ENCODE data around the gene LTF. TPM values are rescaled to one million over a fixed set of nuclear protein-coding genes. Genes with fewer than 3 reads are reported as not detected.

The LTF gene
- total and polyA plus RNA-seq, 9 of the 15 experiments (the other 6 are each of a cell fraction or from before 2014, with no cell fraction given) = 0.07 TPM; not detected in 8

- TF ChIP-seq CBX5 (IDR thresholded peaks at IDR 0.05; ENCODE audit: borderline replicate concordance, low read depth) = no peak
These were observed 29.5 kb downstream of the LTF start (continued) for GRCh38 chr3:46435081-46435726.

DNA sequence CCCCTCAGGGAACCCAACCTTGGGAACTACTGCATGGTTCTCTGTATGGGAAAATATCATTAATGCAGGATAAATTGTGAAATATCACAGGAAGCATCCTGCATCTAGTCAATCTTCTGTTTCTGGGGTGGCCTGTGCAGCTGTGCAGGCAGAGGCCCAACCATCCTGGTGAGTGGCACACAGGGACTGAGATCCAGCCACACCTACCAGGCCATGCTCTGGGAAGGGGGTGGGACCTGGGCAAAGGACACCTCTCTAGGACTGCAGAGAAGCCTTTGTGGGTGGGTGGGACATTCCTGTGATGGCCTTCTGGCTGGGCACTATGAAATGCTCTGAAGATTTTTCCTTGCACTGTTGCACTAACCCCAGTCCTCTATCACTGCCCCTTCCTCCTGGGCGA, 30.9 kb downstream of the LTF start:
- Histone ChIP-seq H3K27me3 (ENCODE audit: control insufficient read depth in 2 of 2, insufficient read depth in 2 of 2, low read length in 2 of 2) (peaks cover 2 to 17% of the 10 kb centered on the region in 2 experiments; a peak in 3 of 5 replicates), H2AFZ (ENCODE audit: low read depth, low read length) (no peak overlapping the region), H3K36me3 (ENCODE audit: control insufficient read depth, insufficient read depth, low read length) (no peaks in the 10 kb centered on the region), H3K4me1 (replicated peaks in 1 of 2; ENCODE audit: control insufficient read depth in 2 of 2, insufficient read depth in 2 of 2, low read length in 2 of 2) (peaks cover 0 to 11% of the 10 kb centered on the region in 2 experiments; a peak in 3 of 5 replicates), H3K4me3 (no peak overlapping the region), H3K9me3 (replicated peaks; ENCODE audit: control insufficient read depth, insufficient read depth, low read depth, low read length) (0 out of 2 replicates have a peak, but pooled peaks cover 2% of the 10 kb centered on the region), H3K4me2 (ENCODE audit: insufficient read depth, low read length) (no peak overlapping the region), H3K79me2 (ENCODE audit: control insufficient read depth, insufficient read depth, low read length) (no peaks in the 10 kb centered on the region), H4K20me1 (replicated peaks; ENCODE audit: control insufficient read depth, insufficient read depth, low read length) (no peaks in the 10 kb centered on the region), H3K9ac (ENCODE audit: insufficient read depth in 1 of 2, low read depth in 2 of 2, low read length in 2 of 2) (no peak overlapping the region), H3K9me1 (ENCODE audit: control insufficient read depth, insufficient read depth, low read length) (no peaks in the 10 kb centered on the region), H3K27ac (ENCODE audit: extremely low read depth, low read depth, low read length) (no peak overlapping the region)
- BruUV-seq (replicated peaks) = no TSS peak
- FAIRE-seq (no peak), DNase-seq (ENCODE audit: extremely low read depth in 1 of 4, low spot score in 3 of 4) (no peak), ATAC-seq (no peak)
- POLR2A ChIA-PET = interaction anchor here (1.2 kb wide), 1 partner anchor 18 kb away, joined by 3 read pairs; no protein-coding TSS in a partner anchor
- CTCF ChIA-PET (ENCODE audit: low intra/inter-chr PET ratio) = interaction anchor here (0.7 kb wide), 1 partner anchor 55 kb away, joined by 3 read pairs; no protein-coding TSS in a partner anchor
- in situ Hi-C loops (cut with MboI) = no loop called here
- intact Hi-C loops (cut with micrococcal nuclease) = no loop called here
- WGBS (ENCODE audit: insufficient coverage, low coverage, missing lambda C conversion rate) = 0% methylated on average over 1 of the region's 1 CpG
- TF ChIP-seq, protein P1, sequence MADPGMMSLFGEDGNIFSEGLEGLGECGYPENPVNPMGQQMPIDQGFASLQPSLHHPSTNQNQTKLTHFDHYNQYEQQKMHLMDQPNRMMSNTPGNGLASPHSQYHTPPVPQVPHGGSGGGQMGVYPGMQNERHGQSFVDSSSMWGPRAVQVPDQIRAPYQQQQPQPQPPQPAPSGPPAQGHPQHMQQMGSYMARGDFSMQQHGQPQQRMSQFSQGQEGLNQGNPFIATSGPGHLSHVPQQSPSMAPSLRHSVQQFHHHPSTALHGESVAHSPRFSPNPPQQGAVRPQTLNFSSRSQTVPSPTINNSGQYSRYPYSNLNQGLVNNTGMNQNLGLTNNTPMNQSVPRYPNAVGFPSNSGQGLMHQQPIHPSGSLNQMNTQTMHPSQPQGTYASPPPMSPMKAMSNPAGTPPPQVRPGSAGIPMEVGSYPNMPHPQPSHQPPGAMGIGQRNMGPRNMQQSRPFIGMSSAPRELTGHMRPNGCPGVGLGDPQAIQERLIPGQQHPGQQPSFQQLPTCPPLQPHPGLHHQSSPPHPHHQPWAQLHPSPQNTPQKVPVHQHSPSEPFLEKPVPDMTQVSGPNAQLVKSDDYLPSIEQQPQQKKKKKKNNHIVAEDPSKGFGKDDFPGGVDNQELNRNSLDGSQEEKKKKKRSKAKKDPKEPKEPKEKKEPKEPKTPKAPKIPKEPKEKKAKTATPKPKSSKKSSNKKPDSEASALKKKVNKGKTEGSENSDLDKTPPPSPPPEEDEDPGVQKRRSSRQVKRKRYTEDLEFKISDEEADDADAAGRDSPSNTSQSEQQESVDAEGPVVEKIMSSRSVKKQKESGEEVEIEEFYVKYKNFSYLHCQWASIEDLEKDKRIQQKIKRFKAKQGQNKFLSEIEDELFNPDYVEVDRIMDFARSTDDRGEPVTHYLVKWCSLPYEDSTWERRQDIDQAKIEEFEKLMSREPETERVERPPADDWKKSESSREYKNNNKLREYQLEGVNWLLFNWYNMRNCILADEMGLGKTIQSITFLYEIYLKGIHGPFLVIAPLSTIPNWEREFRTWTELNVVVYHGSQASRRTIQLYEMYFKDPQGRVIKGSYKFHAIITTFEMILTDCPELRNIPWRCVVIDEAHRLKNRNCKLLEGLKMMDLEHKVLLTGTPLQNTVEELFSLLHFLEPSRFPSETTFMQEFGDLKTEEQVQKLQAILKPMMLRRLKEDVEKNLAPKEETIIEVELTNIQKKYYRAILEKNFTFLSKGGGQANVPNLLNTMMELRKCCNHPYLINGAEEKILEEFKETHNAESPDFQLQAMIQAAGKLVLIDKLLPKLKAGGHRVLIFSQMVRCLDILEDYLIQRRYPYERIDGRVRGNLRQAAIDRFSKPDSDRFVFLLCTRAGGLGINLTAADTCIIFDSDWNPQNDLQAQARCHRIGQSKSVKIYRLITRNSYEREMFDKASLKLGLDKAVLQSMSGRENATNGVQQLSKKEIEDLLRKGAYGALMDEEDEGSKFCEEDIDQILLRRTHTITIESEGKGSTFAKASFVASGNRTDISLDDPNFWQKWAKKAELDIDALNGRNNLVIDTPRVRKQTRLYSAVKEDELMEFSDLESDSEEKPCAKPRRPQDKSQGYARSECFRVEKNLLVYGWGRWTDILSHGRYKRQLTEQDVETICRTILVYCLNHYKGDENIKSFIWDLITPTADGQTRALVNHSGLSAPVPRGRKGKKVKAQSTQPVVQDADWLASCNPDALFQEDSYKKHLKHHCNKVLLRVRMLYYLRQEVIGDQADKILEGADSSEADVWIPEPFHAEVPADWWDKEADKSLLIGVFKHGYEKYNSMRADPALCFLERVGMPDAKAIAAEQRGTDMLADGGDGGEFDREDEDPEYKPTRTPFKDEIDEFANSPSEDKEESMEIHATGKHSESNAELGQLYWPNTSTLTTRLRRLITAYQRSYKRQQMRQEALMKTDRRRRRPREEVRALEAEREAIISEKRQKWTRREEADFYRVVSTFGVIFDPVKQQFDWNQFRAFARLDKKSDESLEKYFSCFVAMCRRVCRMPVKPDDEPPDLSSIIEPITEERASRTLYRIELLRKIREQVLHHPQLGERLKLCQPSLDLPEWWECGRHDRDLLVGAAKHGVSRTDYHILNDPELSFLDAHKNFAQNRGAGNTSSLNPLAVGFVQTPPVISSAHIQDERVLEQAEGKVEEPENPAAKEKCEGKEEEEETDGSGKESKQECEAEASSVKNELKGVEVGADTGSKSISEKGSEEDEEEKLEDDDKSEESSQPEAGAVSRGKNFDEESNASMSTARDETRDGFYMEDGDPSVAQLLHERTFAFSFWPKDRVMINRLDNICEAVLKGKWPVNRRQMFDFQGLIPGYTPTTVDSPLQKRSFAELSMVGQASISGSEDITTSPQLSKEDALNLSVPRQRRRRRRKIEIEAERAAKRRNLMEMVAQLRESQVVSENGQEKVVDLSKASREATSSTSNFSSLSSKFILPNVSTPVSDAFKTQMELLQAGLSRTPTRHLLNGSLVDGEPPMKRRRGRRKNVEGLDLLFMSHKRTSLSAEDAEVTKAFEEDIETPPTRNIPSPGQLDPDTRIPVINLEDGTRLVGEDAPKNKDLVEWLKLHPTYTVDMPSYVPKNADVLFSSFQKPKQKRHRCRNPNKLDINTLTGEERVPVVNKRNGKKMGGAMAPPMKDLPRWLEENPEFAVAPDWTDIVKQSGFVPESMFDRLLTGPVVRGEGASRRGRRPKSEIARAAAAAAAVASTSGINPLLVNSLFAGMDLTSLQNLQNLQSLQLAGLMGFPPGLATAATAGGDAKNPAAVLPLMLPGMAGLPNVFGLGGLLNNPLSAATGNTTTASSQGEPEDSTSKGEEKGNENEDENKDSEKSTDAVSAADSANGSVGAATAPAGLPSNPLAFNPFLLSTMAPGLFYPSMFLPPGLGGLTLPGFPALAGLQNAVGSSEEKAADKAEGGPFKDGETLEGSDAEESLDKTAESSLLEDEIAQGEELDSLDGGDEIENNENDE (IDR thresholded peaks at IDR 0.05; ENCODE audit: low read depth, low read length) = no peak
- no peak for TF ChIP-seq SIRT6 (IDR thresholded peaks at IDR 0.05; ENCODE audit: low read depth, low read length)
- no peak for TF ChIP-seq POLR2AphosphoS5 (IDR thresholded peaks at IDR 0.05; ENCODE audit: control insufficient read depth, insufficient read depth, low read depth, low read length)
- TF ChIP-seq ZNF239 (CRISPR knock-in tag; IDR thresholded peaks at IDR 0.05) = no peak
- TF ChIP-seq ZFP30 (CRISPR knock-in tag; IDR thresholded peaks at IDR 0.05; ENCODE audit: borderline replicate concordance) = no peak
- no peak for TF ChIP-seq TCF7 (IDR thresholded peaks at IDR 0.05; ENCODE audit: borderline replicate concordance)
- no peak for TF ChIP-seq RBM34 (IDR thresholded peaks at IDR 0.05; ENCODE audit: borderline replicate concordance, insufficient read depth, low read length)

Measured in K562 (cell line).